Lung (tissue), 12 donors: ENCODE measurements around the gene CTAG2. TPM values are rescaled to one million over a fixed set of nuclear protein-coding genes. Genes with fewer than 3 reads are reported as not detected.

Source experiments
- ATAC-seq: fragments of 200-7000 bp; cut with Tn5 transposase; one replicate; pipeline ENCODE4 v1.9.1; 2020; ENCODE audit warnings: moderate number of reproducible peaks; ENCODE audit not compliant: insufficient read depth, low FRiP score
- DNase-seq, 3 donors: peaks; one replicate each; pipeline ENCODE4 v3.0.0-alpha.2; 2013 to 2017
- H3K27ac ChIP-seq, 2 donors: one replicate each; pipeline ENCODE4 v1.5.1; 2013; ENCODE audit warnings: mild to moderate bottlenecking in 2 of 2, moderate library complexity in 2 of 2, control low read depth in 1 of 2, inconsistent platforms in 1 of 2, low read depth in 1 of 2, low read length in 1 of 2
- H3K27me3 ChIP-seq, 3 donors: one replicate each; pipeline ENCODE4 v1.5.1; 2013; ENCODE audit warnings: low read length in 2 of 3; ENCODE audit not compliant: control insufficient read depth in 3 of 3, insufficient read depth in 3 of 3
- H3K36me3 ChIP-seq, 4 donors: one replicate each; pipeline ENCODE4 v1.5.1; 2013; ENCODE audit warnings: low read length in 4 of 4, mild to moderate bottlenecking in 1 of 4, moderate library complexity in 1 of 4; ENCODE audit not compliant: control insufficient read depth in 4 of 4, insufficient read depth in 4 of 4
- H3K4me1 ChIP-seq, 5 donors: one replicate each; pipeline ENCODE4 v1.5.1; 2013; ENCODE audit warnings: low read length in 5 of 5, mild to moderate bottlenecking in 2 of 5, moderate library complexity in 1 of 5; ENCODE audit not compliant: control insufficient read depth in 5 of 5, insufficient read depth in 5 of 5
- H3K4me3 ChIP-seq: one replicate; pipeline ENCODE4 v1.5.1; 2013; ENCODE audit warnings: mild to moderate bottlenecking, control low read depth, moderate library complexity
- H3K9ac ChIP-seq, 2 donors: one replicate each; pipeline ENCODE4 v1.5.1; 2013; ENCODE audit warnings: low read length in 2 of 2, control low read depth in 1 of 2; ENCODE audit not compliant: insufficient read depth in 1 of 2
- H3K9me3 ChIP-seq, 4 donors: one replicate each; pipeline ENCODE4 v1.5.1; 2013; ENCODE audit warnings: low read length in 3 of 4, mild to moderate bottlenecking in 1 of 4, moderate library complexity in 1 of 4; ENCODE audit not compliant: control insufficient read depth in 4 of 4, insufficient read depth in 3 of 4
- WGBS, 2 donors: extraction: QIAGEN DNeasy Blood & Tissue Kit; methylation state at CpG; one replicate each; pipeline ENCODE4 v1.1.7; 2013; 5-methylcytosine and 5-hydroxymethylcytosine counted together
- polyA plus RNA-seq, 2 donors: library from polyadenylated mRNA; stranded (reverse); fragments of 200-250 nt; gene quantifications; one replicate each; pipeline ENCODE4 v1.2.1, GENCODE V29; 2013
- total RNA-seq, 2 donors: library from RNA; depleted of rRNA in 1 of 2; stranded (reverse); fragments of >200 nt in 1 of 2; gene quantifications; one replicate each; pipeline ENCODE4 v1.2.1, GENCODE V29; 2014 to 2021
- TF ChIP-seq, protein P1 (sequence below): IDR thresholded peaks from 2 replicates; pipeline ENCODE4 v1.5.1; 2012; ENCODE audit warnings: mild to moderate bottlenecking; ENCODE audit errors: control extremely low read depth, extremely low read depth
- donor health status: control.
- donor health status: control.
- donor health status: Bipolar disorder and iron deficiency.
- donor health status: healthy.
- donor health status: DM: yes; HTN: yes; CAD: no.

The CTAG2 gene
- total and polyA plus RNA-seq, 4 donors: 4.9 TPM; not detected in 3

DNA sequence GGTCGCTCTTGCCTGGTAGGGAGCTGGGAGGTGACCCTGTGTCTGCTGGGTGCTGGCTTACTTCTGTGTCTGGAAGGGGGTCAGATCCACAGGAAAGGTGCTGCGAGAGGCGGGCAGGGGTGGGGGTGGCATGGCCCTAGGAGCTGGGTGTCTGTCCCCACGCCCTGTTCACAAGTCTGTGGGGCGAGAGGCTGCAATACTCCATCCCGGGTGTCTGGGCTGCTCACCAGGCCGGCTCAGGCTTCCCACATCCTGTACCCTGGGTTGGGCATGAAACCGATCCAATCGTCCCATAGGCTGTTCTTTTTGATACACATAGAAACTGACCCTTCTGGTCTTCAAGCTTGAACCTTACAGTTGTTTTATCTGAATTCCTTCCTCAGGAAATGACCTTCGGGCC lies 993 bp upstream of the CTAG2 start:
- no peaks in the 10 kb centered on the region for H3K36me3 ChIP-seq
- TF ChIP-seq, protein P1, sequence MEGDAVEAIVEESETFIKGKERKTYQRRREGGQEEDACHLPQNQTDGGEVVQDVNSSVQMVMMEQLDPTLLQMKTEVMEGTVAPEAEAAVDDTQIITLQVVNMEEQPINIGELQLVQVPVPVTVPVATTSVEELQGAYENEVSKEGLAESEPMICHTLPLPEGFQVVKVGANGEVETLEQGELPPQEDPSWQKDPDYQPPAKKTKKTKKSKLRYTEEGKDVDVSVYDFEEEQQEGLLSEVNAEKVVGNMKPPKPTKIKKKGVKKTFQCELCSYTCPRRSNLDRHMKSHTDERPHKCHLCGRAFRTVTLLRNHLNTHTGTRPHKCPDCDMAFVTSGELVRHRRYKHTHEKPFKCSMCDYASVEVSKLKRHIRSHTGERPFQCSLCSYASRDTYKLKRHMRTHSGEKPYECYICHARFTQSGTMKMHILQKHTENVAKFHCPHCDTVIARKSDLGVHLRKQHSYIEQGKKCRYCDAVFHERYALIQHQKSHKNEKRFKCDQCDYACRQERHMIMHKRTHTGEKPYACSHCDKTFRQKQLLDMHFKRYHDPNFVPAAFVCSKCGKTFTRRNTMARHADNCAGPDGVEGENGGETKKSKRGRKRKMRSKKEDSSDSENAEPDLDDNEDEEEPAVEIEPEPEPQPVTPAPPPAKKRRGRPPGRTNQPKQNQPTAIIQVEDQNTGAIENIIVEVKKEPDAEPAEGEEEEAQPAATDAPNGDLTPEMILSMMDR: no peak
- H3K9ac ChIP-seq: no peak overlapping the region
- H3K9me3 ChIP-seq: peaks cover 0 to 7% (median 1%) of the 10 kb centered on the region in 4 donors
- H3K4me3 ChIP-seq: no peak overlapping the region
- no peak overlapping the region for H3K27ac ChIP-seq
- DNase-seq (no peak), ATAC-seq (no peak)
- no peaks in the 10 kb centered on the region for H3K27me3 ChIP-seq
- peaks cover 0 to 2% (median 0%) of the 10 kb centered on the region in 5 donors for H3K4me1 ChIP-seq
- WGBS, 2 donors: 56 to 80% methylated on average over 6 to 10 of the region's 10 CpGs

DNA sequence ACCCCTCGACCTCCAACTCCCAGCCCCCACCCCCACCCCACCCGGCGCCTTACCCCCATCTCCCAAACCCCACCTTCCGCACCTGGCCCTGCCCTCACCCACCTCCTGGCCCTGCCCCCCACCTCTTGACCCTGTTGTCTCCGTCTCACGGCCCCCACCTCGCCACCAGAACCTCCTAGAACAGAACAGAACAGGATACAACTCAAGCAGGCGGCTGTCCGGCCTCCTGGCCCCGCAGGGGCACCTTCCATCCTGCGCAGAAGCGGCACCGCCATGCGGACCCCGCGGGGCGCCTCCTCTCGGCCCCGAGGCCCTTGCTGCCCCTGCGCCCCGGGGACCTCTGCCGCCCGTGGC lies 354 bp downstream of the CTAG2 start:
- Histone ChIP-seq H3K9me3 (peaks cover 0 to 5% (median 0%) of the 10 kb centered on the region in 4 donors), H3K9ac (no peak overlapping the region), H3K27ac (no peak overlapping the region), H3K4me3 (no peak overlapping the region), H3K27me3 (no peaks in the 10 kb centered on the region), H3K36me3 (no peaks in the 10 kb centered on the region), H3K4me1 (peaks cover 0 to 3% (median 0%) of the 10 kb centered on the region in 5 donors)
- DNase-seq: no peak
- TF ChIP-seq, protein P1: no peak
- ATAC-seq: no peak
- WGBS, 2 donors: 89 to 97% methylated on average over 14 to 23 of the region's 23 CpGs

DNA sequence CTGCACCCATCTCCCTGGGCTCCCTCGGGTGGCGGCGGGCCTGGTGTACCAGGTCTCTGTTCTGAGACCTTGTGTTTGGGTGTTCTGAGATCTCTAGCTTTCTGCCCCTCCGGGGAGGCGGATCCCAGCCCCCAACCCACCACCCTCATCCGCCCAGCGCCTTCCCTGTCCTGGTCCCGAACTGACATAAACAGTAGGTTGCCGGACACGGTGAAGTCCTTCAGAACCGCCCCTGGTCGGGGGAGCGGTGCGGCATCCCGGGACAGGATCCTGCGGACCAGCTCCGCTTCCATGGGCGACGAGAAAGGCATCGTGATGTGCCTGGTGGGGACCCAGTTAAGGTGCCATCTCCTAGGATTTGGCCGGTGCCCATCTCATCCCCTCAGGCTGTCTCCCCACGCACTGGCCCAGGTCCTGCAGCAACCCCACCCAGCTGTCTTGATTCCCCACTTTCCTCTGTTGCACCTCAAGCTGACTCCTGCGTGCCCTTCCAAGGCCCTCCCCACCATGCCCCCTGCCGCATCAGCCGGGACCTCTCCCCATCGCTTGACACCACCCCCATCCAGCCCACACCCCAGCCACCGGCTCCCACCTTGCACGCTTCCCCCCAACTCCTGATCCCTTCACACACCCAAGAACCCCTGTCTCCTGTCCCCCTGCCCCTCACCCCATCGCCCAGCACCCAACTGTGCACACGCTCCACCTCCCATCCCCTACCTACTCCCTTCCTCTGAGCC lies 900 bp downstream of the CTAG2 start:
- TF ChIP-seq, protein P1: no peak
- Histone ChIP-seq H3K36me3 (no peaks in the 10 kb centered on the region), H3K4me3 (no peak overlapping the region), H3K27me3 (no peaks in the 10 kb centered on the region), H3K4me1 (peaks cover 0 to 3% (median 0%) of the 10 kb centered on the region in 5 donors), H3K27ac (no peak overlapping the region), H3K9ac (no peak overlapping the region), H3K9me3 (peaks cover 0 to 5% (median 0%) of the 10 kb centered on the region in 4 donors)
- ATAC-seq (no peak), DNase-seq (no peak)
- 92 to 98% methylated on average over 22 to 30 of the region's 30 CpGs for WGBS, 2 donors

DNA sequence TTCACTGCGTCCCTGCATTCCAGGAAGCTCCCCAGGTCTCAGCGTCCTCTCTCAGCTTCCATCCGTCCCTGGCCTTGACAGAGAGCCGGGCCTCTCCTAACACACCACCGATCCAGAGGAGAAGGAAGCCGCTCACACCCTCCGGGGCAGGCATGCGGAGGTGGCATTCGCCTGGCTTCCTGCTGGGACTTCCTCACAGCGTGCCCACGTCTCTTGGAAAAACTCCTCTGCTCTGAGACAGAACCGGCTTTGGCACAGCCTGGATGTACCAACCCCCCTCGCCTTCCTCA lies 3.2 kb downstream of the CTAG2 start:
- Histone ChIP-seq H3K36me3 (no peaks in the 10 kb centered on the region), H3K9me3 (peaks cover 0 to 5% (median 0%) of the 10 kb centered on the region in 4 donors), H3K9ac (no peak overlapping the region), H3K4me1 (peaks cover 0 to 3% (median 0%) of the 10 kb centered on the region in 5 donors), H3K27me3 (no peaks in the 10 kb centered on the region), H3K27ac (no peak overlapping the region), H3K4me3 (no peak overlapping the region)
- 28 to 54% methylated on average over 12 to 13 of the region's 13 CpGs for WGBS, 2 donors
- TF ChIP-seq, protein P1: no peak
- DNase-seq (no peak), ATAC-seq (no peak)
